Measurements from ENCODE around the gene PLA2G4E. TPM values are rescaled to one million over a fixed set of nuclear protein-coding genes. Genes with fewer than 3 reads are reported as not detected.

Gene PLA2G4E
- total and polyA plus RNA-seq, 9 of the 15 experiments (the other 6 are each of a cell fraction or from before 2014, with no cell fraction given), result 0.03 TPM; not detected in 8

GRCh38 chr15:42064271-42064670 lies 43.4 kb upstream of the PLA2G4E start:
- peaks cover 4 to 64% of the 10 kb centered on the region in 2 experiments; a peak in 4 of 5 replicates for H3K27me3 ChIP-seq (ENCODE audit: control insufficient read depth in 2 of 2, insufficient read depth in 2 of 2, low read length in 2 of 2)
- intact Hi-C loops (cut with micrococcal nuclease) (loop anchor here (10.0 kb wide), 1 partner anchor 321 kb away; no protein-coding TSS in a partner anchor), in situ Hi-C loops (cut with MboI) (no loop called here)
- ATAC-seq (no peak), FAIRE-seq (no peak), DNase-seq (ENCODE audit: extremely low read depth in 1 of 4, low spot score in 3 of 4) (no peak)
- ChIA-PET CTCF (ENCODE audit: low intra/inter-chr PET ratio) (no interaction called here), POLR2A (interaction anchor here (0.6 to 1.0 kb wide), 2 partner anchors 9 to 74 kb away, joined by 3 to 4 read pairs; no protein-coding TSS in a partner anchor)
- TF ChIP-seq NFIC (IDR thresholded peaks at IDR 0.05), result peak; percentile 39; the same call in 1 of the 2 replicates
- no peak for TF ChIP-seq ELF1 (tag; IDR thresholded peaks at IDR 0.05)
- TF ChIP-seq TCF7L2 (IDR thresholded peaks at IDR 0.05; ENCODE audit: low read depth, low read length), result no peak
- TF ChIP-seq ZZZ3 (IDR thresholded peaks at IDR 0.05), result no peak
- no peak for TF ChIP-seq ZNF41 (CRISPR knock-in tag; conservative IDR thresholded peaks at IDR 0.05)
- H3K4me3 ChIP-seq, result no peak overlapping the region
- H3K79me2 ChIP-seq (ENCODE audit: control insufficient read depth, insufficient read depth, low read length), result no peaks in the 10 kb centered on the region
- H3K9me3 ChIP-seq (replicated peaks; ENCODE audit: control insufficient read depth, insufficient read depth, low read depth, low read length), result peaks cover 4% of the 10 kb centered on the region; the same call in 1 of the 2 replicates
- H3K4me1 ChIP-seq (replicated peaks in 1 of 2; ENCODE audit: control insufficient read depth in 2 of 2, insufficient read depth in 2 of 2, low read length in 2 of 2), result peaks cover 0 to 5% of the 10 kb centered on the region in 2 experiments; a peak in 1 of 5 replicates
- no peak overlapping the region for H3K27ac ChIP-seq (ENCODE audit: extremely low read depth, low read depth, low read length)
- H3K9ac ChIP-seq (ENCODE audit: insufficient read depth in 1 of 2, low read depth in 2 of 2, low read length in 2 of 2), result no peak overlapping the region
- peaks cover 4% of the 10 kb centered on the region for H3K9me1 ChIP-seq (ENCODE audit: control insufficient read depth, insufficient read depth, low read length)
- H3K36me3 ChIP-seq (ENCODE audit: control insufficient read depth, insufficient read depth, low read length), result no peaks in the 10 kb centered on the region
- H2AFZ ChIP-seq (ENCODE audit: low read depth, low read length), result no peak overlapping the region
- no TSS peak for BruUV-seq (replicated peaks)
- WGBS (ENCODE audit: insufficient coverage, low coverage, missing lambda C conversion rate), result 2% methylated on average over 4 of the region's 4 CpGs
- H4K20me1 ChIP-seq (replicated peaks; ENCODE audit: control insufficient read depth, insufficient read depth, low read length), result no peaks in the 10 kb centered on the region
- H3K4me2 ChIP-seq (ENCODE audit: insufficient read depth, low read length), result no peak overlapping the region
